Limb (tissue), 2 donors: ENCODE measurements around the gene ARRDC3.

ENCODE experiments used
- DNase-seq, 2 donors: peaks; one replicate each; pipeline ENCODE4 v3.0.0-alpha.2; 2016; ENCODE audit errors: extremely low spot score in 2 of 2

The ARRDC3 gene

DNA sequence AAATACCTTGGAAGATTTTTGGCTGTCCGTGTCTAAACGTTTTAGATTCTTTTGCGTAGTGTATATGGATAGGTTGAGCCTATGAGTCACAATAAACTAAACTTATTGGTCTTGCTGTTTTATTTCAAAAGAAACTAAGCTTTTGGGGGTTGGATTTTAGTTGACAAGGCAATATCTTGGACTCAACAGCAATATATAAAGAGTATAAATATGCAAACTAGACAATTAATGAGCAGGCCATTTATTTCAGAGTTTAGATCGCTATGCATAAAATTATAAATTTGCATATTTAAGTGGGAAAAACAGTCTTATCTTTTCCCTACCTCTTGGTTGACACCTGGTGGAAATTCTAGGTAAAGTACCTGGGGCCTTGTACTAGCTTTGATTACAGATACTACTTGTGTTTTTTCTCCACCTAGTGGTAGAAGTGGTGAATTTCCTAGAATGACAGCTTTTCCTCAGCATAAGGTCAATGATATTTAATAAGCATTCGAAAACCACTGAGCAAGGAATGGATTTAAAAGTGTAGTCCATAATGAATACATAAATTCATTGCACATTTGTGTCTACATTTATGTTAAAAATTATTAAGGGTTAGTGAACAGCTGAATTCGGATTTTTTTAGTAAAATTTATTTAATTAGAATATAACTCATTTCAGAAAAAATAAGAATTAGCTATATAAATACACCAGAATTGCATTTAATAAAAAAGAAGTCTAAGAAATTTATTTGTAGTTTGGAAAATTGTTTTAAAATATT lies 1.7 kb upstream of the ARRDC3 start:
- DNase-seq: peak in 1 of 2 donors; percentile 95

DNA sequence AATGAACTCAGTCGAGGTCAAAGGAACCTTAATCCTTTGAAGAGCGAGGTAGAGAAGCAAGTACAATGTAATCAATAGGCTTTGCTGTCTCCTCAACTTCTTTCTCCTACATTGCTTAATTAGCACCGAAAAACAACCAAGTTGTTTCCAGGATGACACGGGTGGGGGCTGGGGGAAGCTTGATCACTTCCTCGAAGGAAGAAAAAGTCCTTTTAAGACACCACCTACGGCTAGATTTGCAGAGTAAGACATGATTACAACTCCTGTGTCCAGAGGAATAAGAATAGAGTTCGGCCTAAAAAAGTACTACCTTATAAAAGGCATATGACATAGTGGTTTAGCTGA lies 811 bp upstream of the ARRDC3 start:
- peak; percentile 17 to 53 for DNase-seq

DNA sequence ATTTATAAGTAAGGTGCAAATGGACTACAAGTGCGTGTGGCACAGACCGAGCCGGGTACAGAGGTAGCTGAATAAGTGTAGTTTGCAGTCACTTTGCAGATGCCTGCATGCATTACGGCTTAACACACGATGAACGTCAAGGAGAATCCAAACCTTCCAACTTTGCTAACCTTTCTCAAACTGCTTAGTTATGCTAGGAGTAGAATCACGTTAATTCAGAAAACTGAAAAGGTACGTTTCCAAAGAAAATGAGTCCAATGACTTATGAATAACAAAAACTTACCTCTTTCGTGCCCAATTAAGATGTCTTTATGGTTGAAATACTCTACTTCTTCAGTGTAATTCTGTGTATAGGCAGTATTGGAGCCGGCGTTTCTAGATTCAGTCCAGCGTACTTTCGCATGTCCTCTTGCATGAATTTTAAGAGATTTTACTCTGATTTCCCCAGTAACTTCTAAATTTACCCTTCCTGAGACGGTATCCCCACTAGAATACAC lies 539 bp downstream of the ARRDC3 start:
- DNase-seq: peak; percentile 51 to 66

DNA sequence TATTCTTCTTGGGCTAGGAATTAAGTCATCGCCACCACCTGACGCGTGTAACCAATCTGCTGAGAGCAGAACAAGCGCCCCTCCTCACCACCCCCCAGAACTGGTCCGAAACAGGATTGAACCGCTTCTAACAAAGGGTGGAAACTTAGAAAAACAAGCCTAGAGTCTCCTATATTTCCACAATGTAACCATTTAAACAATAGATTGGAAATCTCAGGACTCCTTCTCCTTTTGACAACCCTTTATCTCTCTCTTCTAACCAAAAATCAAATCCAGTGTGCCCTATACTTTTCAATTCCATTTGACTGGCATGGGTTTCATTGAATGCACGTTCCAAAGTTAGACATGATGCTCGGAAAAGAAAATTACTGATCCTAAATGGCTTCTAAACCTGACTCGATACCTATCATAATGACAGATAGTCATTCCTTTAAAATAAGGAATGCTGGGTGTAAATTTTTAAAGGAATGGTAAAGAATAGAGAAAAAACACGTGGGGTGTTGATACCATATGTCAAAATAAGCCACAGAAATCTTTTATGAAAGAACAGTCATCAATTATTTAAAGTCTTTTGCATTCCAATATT lies 1.2 kb downstream of the ARRDC3 start:
- DNase-seq: peak; percentile 86 to 95

DNA sequence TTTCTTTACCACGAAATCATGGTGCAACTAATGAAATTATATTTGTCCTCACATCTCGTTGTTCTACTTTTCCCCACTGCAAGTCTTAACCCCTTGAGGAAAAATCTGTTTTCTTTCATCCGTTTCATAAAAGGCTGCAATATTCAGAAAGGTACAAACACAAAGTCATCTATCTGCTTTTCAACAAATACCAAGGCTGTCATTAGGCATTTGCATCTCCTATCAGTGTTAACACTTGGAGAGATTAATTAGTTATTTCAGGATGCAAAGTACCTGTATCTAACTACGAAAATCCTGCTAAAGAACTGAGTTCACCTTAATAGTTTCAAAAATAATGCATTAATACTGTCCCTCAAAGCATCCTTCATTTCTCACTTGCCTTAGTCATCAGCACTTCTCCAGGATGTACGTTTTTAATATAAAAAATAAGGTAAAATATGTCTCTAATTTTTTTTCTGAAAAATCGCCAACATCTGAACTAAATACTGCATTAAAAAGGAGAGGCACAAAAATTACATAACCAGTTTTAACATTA lies 1.8 kb downstream of the ARRDC3 start:
- no peak for DNase-seq

DNA sequence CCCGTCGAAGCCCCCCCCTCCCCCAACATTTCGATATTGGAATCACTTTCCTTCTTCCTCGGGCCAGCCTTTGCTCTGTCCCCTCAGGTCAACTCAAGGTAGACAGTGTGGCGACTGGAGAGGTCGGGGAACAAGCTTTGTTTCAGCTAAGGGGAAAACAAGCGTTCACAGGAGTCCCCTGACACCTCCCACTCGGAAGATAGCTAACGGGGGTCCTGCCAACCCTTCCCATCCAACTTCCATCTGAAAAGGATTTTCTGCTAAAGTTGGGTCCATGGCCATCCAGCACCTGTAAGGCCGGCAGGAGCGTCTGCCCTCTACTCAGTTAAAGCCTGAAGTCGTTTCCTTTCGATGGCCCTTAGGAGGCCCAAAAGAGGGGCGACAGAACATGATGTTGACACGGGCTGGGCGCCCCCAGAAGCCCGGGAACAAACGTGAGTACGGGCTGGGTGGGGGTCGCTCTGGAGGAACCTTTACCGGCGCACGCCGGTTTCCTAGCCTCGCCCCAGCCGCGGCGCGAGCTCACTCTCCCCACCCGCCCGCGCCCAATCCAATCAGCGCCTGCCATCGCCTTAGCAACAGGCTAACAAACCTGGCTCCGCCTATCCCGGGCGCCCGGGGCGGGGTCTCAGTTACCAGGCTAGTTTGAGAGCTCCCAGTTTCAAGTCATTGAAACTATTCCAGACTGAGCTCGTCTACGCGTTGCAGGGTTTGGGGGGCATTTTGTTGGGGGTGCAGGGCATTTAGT lies 2.5 kb downstream of the ARRDC3 start:
- DNase-seq: peak; percentile 97 to 99

DNA sequence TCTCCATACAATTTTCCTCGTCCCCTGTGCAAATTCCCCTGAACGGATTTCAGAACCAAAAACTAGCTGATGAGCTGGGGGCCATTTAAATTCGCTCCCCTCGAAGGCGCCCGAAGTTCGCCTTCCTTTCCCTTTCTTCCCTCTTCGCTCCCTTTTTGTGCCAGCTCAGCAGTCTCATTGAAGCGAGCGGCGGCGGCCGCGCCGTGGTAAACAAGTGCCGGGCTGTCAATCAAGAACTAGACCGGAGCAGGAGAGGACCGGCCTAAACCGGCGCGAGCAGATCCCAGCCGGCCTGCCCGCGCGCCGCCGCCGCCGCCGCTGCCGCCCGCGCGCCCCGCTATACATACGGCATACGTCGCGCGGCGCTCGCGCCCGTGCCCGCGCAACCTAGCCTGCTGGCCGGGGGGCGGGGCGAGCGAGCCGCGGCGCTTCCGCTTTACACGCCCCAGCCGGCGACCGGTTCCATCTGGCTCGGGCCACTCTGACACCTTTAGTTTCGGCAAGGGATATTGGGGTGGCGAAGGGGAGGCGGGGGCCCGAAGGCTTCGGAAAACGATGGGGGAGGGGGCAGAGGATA lies 3.1 kb downstream of the ARRDC3 start:
- DNase-seq: peak; percentile 95 to 98

DNA sequence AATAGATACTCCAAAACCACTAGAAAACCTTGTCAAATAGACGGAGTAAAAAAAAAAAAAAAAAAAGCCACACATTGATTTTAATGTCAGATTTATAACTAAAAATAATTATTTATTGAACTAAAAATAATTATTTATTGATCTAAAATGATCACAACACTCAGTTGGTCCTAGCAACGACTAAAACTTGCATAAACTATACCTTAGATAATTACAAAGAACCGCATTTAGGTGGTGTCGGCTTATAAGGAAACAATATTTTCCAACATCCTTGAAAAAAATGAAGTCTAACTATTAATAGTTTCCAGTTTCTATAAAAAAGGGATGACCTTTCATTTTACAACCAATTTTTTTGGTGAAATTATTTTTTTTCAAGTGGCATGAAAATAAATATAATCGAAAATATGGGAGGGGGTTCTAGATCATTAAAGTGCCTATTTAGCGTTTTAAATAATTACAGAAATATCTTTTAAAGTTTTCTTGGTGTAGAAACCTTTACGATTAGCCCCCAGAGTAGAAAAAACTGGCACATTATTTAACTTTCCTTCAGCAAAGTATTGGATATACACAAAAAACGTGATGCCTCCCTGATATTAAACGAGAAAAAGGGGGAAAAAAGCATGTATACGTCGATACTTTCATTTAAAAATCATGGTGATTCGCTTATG lies 3.7 kb downstream of the ARRDC3 start:
- no peak for DNase-seq

DNA sequence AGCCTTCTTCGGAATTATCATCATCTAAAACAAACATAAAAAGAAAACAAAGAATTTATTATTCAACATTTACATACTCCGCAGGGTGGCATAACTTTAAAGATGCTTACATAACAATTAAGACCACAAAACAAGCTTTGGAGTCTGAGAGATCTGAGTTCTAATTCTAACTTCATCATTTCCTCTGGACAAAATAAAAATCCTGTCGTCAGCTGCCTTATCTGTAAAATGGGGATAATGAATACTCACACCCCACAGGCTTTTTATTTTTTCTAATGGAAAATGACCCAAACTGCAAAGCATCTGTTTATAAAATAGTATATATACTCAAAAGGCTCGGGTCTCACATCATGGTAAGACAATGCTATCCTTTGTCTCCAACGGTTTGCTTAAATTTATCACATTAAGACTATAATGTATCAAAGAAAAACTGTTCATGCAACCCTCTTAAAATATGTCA lies 4.3 kb downstream of the ARRDC3 start:
- DNase-seq: peak in 1 of 2 donors; percentile 27

DNA sequence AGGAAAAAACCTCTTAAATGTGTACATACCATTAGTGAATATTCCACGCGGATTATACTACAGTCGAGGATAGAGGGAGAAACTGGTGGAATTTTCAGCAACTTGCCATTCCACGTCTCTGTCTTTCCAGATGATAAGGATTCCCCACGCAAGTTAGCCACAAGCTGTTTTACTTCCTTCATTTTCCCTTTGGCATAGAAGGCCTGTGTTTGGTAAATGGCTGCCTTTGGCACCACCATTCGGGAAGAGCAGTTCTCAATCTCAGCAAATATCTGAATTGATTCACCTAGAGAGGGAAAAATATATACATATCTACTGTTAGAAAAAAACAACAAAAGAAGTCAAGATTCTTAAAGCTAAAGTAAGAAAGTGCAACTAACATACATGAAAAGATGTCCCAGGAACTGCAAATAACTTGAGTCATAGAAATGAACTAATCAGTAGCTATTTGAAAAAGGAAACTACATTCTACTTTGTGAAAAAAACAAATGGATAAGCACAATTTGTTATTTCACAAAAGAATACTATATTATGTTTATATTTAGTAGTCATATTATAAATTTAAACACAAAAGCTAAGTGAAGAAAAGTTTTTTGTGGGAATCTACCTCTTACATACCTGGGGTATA lies 8.1 kb downstream of the ARRDC3 start:
- no peak for DNase-seq

DNA sequence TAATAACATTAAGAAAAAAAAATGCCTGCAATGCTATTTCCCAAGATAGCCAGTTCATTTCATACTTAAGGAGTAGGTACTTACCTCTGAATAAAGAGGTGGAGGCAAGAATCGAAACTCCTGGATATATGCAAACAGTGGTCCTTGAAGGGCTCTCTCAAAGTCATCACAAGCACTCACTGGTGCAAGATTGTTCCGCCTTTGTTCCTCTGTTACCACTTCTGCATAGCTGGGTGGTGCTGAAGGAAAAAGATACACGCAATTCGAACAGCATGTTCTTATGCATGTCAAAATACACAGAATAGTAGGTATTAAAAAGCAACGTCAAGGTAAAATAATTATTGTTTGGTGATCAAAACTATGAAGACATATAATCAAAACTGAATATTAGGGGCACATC lies 9.5 kb downstream of the ARRDC3 start:
- DNase-seq: no peak

DNA sequence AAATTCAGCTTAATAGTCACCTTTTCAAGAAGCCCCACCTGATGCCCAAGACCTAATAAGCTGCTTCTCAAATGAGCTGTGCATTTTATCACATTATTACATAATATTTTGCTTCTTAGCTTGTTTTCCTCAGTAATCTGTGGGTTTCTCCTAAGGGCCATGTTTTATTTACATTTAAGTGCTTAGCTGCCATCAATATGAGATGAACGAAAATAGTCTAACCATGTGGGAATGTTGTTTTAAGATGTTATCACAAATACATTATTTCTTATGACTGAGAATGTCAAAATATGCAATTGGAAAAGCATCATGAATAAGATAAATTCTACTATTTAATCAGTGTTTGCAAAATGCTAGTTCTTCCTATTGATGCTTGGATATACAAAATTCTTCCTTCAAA lies 10.1 kb downstream of the ARRDC3 start:
- DNase-seq: no peak

DNA sequence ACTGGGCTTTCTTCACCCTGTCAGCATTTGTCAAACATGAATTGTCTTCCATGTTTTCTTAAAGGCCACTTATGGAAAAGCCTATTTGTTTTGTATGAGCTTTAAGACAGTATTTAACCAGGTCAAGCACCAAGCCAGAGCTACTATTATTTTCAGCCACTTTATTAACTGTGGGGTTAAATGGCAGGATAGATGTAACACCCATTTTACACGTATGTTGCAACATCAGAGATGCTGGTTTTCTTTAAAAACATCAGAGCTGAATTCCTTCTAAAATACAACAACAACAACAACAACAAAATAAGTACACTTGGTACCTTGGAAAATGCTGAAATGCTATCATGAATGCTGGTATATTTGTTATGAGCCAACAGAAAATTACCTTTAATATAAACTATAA lies 13.6 kb downstream of the ARRDC3 start:
- DNase-seq: no peak

DNA sequence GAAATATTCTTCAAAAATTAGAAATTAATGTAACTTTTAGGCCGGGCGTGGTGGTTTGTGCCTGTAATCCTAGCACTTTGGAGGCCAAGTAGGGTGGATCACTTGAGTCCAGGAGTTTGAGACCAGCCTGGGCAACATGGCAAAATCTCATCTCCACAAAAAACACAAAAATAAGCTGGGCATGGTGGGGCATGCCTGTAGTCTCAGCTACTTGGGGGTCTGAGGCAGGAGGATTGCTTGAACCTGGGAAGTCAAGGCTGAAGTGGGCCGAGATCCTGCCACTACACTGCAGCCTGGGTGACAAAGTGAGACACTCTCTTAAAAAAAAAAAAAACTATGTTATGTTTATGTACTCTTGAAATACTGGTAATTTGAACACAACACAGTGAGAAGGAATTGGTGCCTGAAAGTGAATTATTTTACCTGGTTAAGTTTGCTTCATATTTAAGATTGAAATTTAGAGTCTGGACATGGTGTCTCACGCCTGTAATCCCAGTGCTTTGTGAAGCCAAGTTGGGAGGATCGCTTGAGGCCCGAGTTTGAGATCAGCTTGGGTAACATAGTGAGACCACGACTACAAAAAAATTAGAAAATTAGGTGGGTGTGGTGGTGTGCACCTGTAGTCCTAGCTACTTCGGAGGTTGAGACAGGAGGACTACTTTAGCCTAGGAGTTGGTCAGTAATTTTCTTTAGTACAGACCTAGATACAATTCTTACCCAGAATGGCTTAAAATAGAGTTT lies 15.0 kb downstream of the ARRDC3 start:
- no peak for DNase-seq

DNA sequence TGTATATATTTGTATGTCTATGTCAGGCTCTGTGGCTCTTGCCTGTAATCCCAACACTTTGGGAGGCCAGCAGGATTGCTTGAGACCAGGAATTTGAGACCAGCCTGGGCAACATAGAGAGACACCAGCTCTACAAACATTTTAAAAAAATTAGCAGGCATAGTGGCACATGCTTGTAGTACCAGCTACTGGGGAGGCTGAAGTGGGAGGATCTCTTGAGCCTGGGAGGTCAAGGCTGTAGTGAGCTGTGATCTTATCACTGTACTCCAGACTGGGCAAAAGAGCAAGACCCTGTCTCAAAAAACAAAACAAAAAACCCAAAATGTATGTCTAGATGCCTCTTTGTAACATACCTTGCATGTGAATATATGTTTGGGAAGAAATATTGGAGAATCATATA lies 15.8 kb downstream of the ARRDC3 start:
- no peak for DNase-seq

DNA sequence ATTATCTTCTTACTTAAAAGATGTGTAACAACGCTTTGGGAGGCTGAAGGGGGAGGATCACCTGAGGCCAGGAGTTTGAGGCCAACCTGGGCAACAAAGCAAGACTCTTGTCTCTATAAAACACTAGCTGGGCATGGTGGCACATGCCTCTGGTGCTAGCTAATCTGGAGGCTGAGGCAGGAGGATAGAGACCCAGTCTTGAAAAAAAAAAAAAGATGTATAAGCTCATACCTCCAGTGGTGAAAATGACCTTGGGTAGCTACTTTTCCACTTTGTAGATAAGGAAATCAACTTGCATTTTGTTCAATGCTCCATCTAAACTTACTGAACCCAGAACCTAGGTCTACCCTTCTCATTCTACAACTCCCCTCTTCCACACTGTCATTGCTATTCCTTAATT lies 16.6 kb downstream of the ARRDC3 start:
- no peak for DNase-seq

DNA sequence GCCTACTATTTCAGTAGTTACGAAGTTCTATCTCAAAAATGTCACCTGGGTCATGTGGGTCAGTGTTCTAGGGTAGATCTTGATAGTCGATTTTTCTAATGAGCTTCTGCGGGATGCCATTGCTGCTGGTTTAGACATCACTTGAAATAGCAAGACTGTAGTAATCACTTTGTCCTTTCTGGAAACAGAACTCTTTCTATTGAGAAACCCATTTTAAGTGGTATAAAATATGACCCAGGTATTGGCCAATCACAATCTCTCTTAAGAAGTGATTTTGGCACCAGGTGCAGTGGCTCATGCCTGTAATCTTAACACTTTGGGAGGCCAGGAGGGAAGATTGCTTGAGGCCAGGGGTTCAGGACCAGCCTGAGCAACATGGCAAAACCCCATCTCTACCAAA lies 17.6 kb downstream of the ARRDC3 start:
- no peak for DNase-seq

DNA sequence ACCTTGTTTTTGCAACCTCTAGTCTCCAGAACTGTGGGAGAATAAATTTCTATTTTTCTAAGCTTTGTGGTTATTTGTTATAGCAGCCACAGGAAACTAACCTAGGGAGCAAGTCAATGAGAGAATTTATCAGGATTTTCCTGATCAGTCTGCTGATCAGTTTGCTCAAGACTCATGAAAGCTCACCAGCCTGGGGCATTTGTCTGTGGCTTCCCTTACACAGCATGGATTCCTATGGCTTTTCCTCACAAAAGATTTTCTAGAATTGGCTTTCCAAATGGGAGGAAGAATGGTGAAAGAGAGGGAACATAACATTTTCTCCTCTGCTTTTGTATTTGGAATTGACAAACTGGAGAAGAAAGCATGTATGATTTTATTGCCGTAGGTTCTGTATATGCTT lies 20.2 kb downstream of the ARRDC3 start:
- DNase-seq: no peak

DNA sequence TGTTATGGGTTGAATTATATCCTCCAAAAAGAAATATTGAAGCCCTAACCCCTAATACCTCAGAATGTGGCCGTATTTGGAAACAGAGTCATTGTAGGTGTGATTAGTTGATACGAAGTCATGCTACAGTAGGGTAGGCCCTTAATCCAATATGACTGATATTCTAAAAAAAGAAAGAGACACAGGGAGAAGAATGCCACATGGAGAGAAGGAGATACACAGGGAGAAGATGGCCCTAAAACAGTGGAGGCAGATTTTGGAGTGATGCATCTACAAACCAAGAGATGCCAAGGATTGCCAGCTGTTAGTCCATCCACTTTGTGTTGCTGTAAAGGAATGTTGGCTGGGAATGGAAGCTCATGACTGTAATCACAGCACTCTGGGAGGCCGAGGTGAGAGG lies 21.3 kb downstream of the ARRDC3 start:
- no peak for DNase-seq

DNA sequence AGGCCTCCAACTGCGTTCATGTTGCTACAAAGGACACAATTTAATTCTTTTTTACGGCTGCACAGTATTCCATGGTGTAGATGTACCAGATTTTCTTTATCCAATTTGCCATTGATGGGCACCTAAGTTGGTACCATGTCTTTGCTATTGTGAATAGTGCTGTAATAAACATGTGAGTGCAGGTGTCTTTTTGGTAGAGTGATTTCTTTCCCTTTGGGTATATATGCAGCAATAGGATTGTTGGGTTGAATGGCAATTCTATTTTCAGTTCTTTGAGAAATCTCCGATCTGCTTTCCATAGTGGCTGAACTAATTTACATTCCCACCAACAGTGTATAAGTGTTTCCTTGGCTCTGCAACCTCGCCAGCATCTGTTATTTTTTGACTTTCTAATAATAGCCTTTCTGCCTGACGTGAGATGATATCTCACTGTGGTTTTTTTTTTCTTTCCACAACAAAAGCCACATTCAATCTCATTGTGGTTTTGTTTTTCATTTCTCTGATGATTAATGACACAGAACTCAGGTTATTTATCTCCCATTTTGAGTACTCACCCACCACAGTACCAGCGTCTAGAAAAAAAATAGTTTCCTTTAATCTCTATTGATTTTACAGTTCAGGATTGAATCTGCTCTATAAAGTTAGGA lies 21.9 kb downstream of the ARRDC3 start:
- no peak for DNase-seq
